ENCODE data around the gene HSD17B7.
"Not testable (repeated sequence)": the region's sequence is repeated elsewhere in the genome, so short reads cannot be mapped to it uniquely, and the experiment has no call there.

HSD17B7 gene

GRCh38 chr1:162790303-162790984 is at the start of gene HSD17B7:
Gene HSD17B7 (plus strand): TSS chr1:162790702. CDS start chr1:162790801, 99 bp downstream.
- peak; percentile 39 for DNase-seq (ENCODE audit: extremely low read depth, low read depth)
- peak within 1 kb of the TSS; percentile 46 for H3K4me3 ChIP-seq (replicated peaks; ENCODE audit: low read depth, low read length)

- H3K4me3 ChIP-seq (replicated peaks; ENCODE audit: low read depth, low read length), result no peak overlapping the region
- no peak for TF ChIP-seq CTCF (IDR thresholded peaks at IDR 0.05; ENCODE audit: low read depth, low read length, missing control alignments)
- DNase-seq (ENCODE audit: extremely low read depth, low read depth), result no peak
Measured at GRCh38 chr1:162740755-162741154, 49.7 kb upstream of the HSD17B7 start.

- no peak for DNase-seq (ENCODE audit: extremely low read depth, low read depth)
- H3K4me3 ChIP-seq (replicated peaks; ENCODE audit: low read depth, low read length), result no peak overlapping the region
- no peak for TF ChIP-seq CTCF (IDR thresholded peaks at IDR 0.05; ENCODE audit: low read depth, low read length, missing control alignments)
Measured at GRCh38 chr1:162741574-162741973, 48.9 kb upstream of the HSD17B7 start.

- H3K4me3 ChIP-seq (replicated peaks; ENCODE audit: low read depth, low read length); DNase-seq (ENCODE audit: extremely low read depth, low read depth): not testable (repeated sequence)
Measured at GRCh38 chr1:162746264-162746942, 44.1 kb upstream of the HSD17B7 start.

- no peak for TF ChIP-seq CTCF (IDR thresholded peaks at IDR 0.05; ENCODE audit: low read depth, low read length, missing control alignments)
- no peak overlapping the region for H3K4me3 ChIP-seq (replicated peaks; ENCODE audit: low read depth, low read length)
Measured at GRCh38 chr1:162753001-162753658, 37.4 kb upstream of the HSD17B7 start.

GRCh38 chr1:162753998-162754585 is 36.4 kb upstream of the HSD17B7 start:
- no peak for TF ChIP-seq CTCF (IDR thresholded peaks at IDR 0.05; ENCODE audit: low read depth, low read length, missing control alignments)
- no peak for DNase-seq (ENCODE audit: extremely low read depth, low read depth)
- H3K4me3 ChIP-seq (replicated peaks; ENCODE audit: low read depth, low read length), result no peak overlapping the region

More at GRCh38 chr1:162753001-162753658, 37.4 kb upstream of the HSD17B7 start:
- DNase-seq (ENCODE audit: extremely low read depth, low read depth), result no peak

GRCh38 chr1:162755306-162755705 is 35.2 kb upstream of the HSD17B7 start:
- TF ChIP-seq CTCF (IDR thresholded peaks at IDR 0.05; ENCODE audit: low read depth, low read length, missing control alignments), result no peak
- no peak overlapping the region for H3K4me3 ChIP-seq (replicated peaks; ENCODE audit: low read depth, low read length)
- no peak for DNase-seq (ENCODE audit: extremely low read depth, low read depth)
